Activated naive CD8-positive, alpha-beta T cell treated with anti-CD3 and anti-CD28 coated beads, Interleukin-2, amount 50 U/mL, for 24 hours (primary cell): Measurements from ENCODE around the gene ANK3.

Experiments used
- ATAC-seq: fragments of 150-1000 bp; cut with Tn5 transposase; one replicate; pipeline ENCODE4 v1.10.0; 2021
- DNase-seq: peaks from one replicate; pipeline ENCODE4 v3.0.0; 2021
- H3K27ac Mint-ChIP-seq: one replicate; pipeline ENCODE4 v1.8.0; 2021; ENCODE audit warnings: mild to moderate bottlenecking, mixed read lengths
- H3K27me3 Mint-ChIP-seq: one replicate; pipeline ENCODE4 v1.8.0; 2021; ENCODE audit warnings: mixed read lengths
- H3K36me3 Mint-ChIP-seq: one replicate; pipeline ENCODE4 v1.8.0; 2021; ENCODE audit warnings: low read depth, mixed read lengths
- H3K4me1 Mint-ChIP-seq: one replicate; pipeline ENCODE4 v1.8.0; 2021; ENCODE audit warnings: mixed read lengths
- H3K4me3 Mint-ChIP-seq: one replicate; pipeline ENCODE4 v1.8.0; 2021; ENCODE audit warnings: mild to moderate bottlenecking, moderate library complexity, mixed read lengths
- H3K9me3 Mint-ChIP-seq: one replicate; pipeline ENCODE4 v1.8.0; 2021; ENCODE audit warnings: mixed read lengths

ANK3 gene

DNA sequence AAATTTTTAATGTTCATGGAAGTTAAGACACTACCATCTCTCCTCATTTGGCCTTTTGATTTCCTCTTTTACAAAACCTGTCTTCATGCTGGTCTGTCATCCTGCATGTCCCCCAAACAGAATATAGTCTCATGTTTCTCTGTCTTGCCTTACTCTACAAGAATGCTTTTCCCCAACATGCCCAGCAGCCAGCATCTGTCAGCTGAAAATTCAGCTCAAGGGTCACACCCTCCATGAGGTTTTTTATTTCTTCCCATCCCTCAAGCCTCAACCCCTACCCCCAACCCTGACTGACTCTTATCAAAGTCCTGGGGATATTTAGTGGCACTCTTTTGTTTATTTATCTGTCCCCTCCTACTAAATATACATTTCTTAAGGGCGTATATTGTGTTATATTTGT, 202.0 kb downstream of the ANK3 start:
- DNase-seq = no peak
- ATAC-seq = no peak
- Mint-ChIP-seq H3K9me3 (no peaks in the 10 kb centered on the region), H3K27ac (no peak overlapping the region), H3K27me3 (peaks cover 13% of the 10 kb centered on the region), H3K4me3 (no peak overlapping the region), H3K4me1 (no peaks in the 10 kb centered on the region), H3K36me3 (no peaks in the 10 kb centered on the region)

GRCh38 chr10:60186315-60187071, 203.2 kb downstream of the ANK3 start:
- Mint-ChIP-seq H3K27me3 (peaks cover 13% of the 10 kb centered on the region), H3K9me3 (no peaks in the 10 kb centered on the region), H3K36me3 (no peaks in the 10 kb centered on the region), H3K4me3 (no peak overlapping the region), H3K4me1 (no peaks in the 10 kb centered on the region), H3K27ac (no peak overlapping the region)
- ATAC-seq (no peak), DNase-seq (no peak)

DNA sequence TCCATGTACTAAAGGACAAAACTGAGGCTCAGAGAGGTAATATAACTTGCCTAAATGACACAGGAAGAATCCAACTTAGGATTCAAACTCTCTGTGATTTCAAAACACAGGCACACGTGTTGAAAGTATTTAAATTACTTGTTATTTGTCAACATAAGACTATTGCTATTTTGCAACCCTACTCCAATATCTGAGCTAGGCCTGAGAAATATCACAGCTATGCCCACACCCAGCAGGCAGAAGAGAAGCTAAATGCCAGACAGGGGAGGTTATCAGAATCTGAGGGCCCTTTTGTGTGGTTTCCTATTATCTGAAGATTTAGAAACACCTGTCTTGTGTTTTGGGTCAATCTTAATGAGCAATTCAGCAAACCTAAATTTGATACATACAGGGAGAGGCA, 204.3 kb downstream of the ANK3 start:
- Mint-ChIP-seq H3K27ac (no peak overlapping the region), H3K4me1 (no peaks in the 10 kb centered on the region), H3K9me3 (no peaks in the 10 kb centered on the region), H3K36me3 (no peaks in the 10 kb centered on the region), H3K4me3 (no peak overlapping the region), H3K27me3 (peaks cover 5% of the 10 kb centered on the region)
- ATAC-seq (no peak), DNase-seq (no peak)

GRCh38 chr10:60182691-60183090, 207.0 kb downstream of the ANK3 start:
- no peaks in the 10 kb centered on the region for H3K36me3 Mint-ChIP-seq
- no peak for ATAC-seq
- H3K27ac Mint-ChIP-seq = no peak overlapping the region
- no peak for DNase-seq
- H3K27me3 Mint-ChIP-seq = no peaks in the 10 kb centered on the region
- H3K9me3 Mint-ChIP-seq = no peaks in the 10 kb centered on the region
- H3K4me1 Mint-ChIP-seq = no peaks in the 10 kb centered on the region
- H3K4me3 Mint-ChIP-seq = no peak overlapping the region

- no peak for ATAC-seq
- DNase-seq = no peak
- no peaks in the 10 kb centered on the region for H3K27me3 Mint-ChIP-seq
- no peak overlapping the region for H3K4me3 Mint-ChIP-seq
- H3K27ac Mint-ChIP-seq = no peak overlapping the region
- no peaks in the 10 kb centered on the region for H3K4me1 Mint-ChIP-seq
- no peaks in the 10 kb centered on the region for H3K36me3 Mint-ChIP-seq
- no peaks in the 10 kb centered on the region for H3K9me3 Mint-ChIP-seq
Observed at GRCh38 chr10:60176925-60177324, 212.8 kb downstream of the ANK3 start.

GRCh38 chr10:60175441-60175971, 214.2 kb downstream of the ANK3 start:
- H3K4me3 Mint-ChIP-seq = no peak overlapping the region
- no peaks in the 10 kb centered on the region for H3K4me1 Mint-ChIP-seq
- no peak for DNase-seq
- no peaks in the 10 kb centered on the region for H3K27me3 Mint-ChIP-seq
- H3K27ac Mint-ChIP-seq = no peak overlapping the region
- ATAC-seq = no peak
- H3K9me3 Mint-ChIP-seq = no peaks in the 10 kb centered on the region
- no peaks in the 10 kb centered on the region for H3K36me3 Mint-ChIP-seq

GRCh38 chr10:60172363-60172990, 217.2 kb downstream of the ANK3 start:
- H3K9me3 Mint-ChIP-seq = no peaks in the 10 kb centered on the region
- no peak for ATAC-seq
- no peak for DNase-seq
- no peaks in the 10 kb centered on the region for H3K36me3 Mint-ChIP-seq
- H3K27me3 Mint-ChIP-seq = no peaks in the 10 kb centered on the region
- H3K27ac Mint-ChIP-seq = no peak overlapping the region
- H3K4me3 Mint-ChIP-seq = no peak overlapping the region
- no peaks in the 10 kb centered on the region for H3K4me1 Mint-ChIP-seq

- no peak overlapping the region for H3K4me3 Mint-ChIP-seq
- no peaks in the 10 kb centered on the region for H3K36me3 Mint-ChIP-seq
- no peaks in the 10 kb centered on the region for H3K9me3 Mint-ChIP-seq
- no peak for ATAC-seq
- DNase-seq = no peak
- H3K27me3 Mint-ChIP-seq = no peaks in the 10 kb centered on the region
- H3K4me1 Mint-ChIP-seq = no peaks in the 10 kb centered on the region
- no peak overlapping the region for H3K27ac Mint-ChIP-seq
Observed at GRCh38 chr10:60171436-60172013, 218.2 kb downstream of the ANK3 start.

GRCh38 chr10:60170250-60170649, 219.4 kb downstream of the ANK3 start:
- Mint-ChIP-seq H3K27me3 (no peaks in the 10 kb centered on the region), H3K27ac (no peak overlapping the region), H3K4me1 (no peaks in the 10 kb centered on the region), H3K9me3 (no peaks in the 10 kb centered on the region), H3K36me3 (no peaks in the 10 kb centered on the region), H3K4me3 (no peak overlapping the region)
- DNase-seq = no peak
- no peak for ATAC-seq

DNA sequence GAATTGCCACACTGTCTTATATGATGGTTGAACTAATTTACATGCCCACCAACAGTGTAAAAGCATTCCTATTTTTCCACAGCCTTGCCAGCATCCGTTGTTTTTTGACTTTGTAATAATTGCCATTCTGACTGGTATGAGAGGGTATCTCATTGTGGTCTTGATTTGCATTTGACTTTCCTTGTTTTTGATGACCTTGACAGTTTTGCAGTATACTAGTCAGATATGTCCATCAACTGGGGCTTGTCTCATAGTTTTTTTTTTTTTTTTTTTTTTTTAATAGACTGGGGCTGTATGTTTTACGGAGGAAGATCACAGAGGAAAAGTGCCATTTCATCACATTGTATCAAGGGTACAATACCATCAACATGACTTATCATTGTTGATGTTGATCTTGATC, 220.6 kb downstream of the ANK3 start:
- DNase-seq = no peak
- H3K36me3 Mint-ChIP-seq = no peaks in the 10 kb centered on the region
- no peak for ATAC-seq
- H3K4me1 Mint-ChIP-seq = no peaks in the 10 kb centered on the region
- no peak overlapping the region for H3K4me3 Mint-ChIP-seq
- no peaks in the 10 kb centered on the region for H3K27me3 Mint-ChIP-seq
- H3K9me3 Mint-ChIP-seq = no peaks in the 10 kb centered on the region
- no peak overlapping the region for H3K27ac Mint-ChIP-seq

GRCh38 chr10:60167050-60167449, 222.6 kb downstream of the ANK3 start:
- Mint-ChIP-seq H3K27me3 (no peaks in the 10 kb centered on the region), H3K4me3 (no peak overlapping the region), H3K36me3 (no peaks in the 10 kb centered on the region), H3K4me1 (no peaks in the 10 kb centered on the region), H3K9me3 (no peaks in the 10 kb centered on the region), H3K27ac (no peak overlapping the region)
- no peak for ATAC-seq
- no peak for DNase-seq

- Mint-ChIP-seq H3K36me3 (no peaks in the 10 kb centered on the region), H3K9me3 (no peaks in the 10 kb centered on the region), H3K4me1 (no peaks in the 10 kb centered on the region), H3K4me3 (no peak overlapping the region), H3K27me3 (peaks cover 3% of the 10 kb centered on the region), H3K27ac (no peak overlapping the region)
- ATAC-seq (no peak), DNase-seq (no peak)
Observed at GRCh38 chr10:60163786-60164185, 225.9 kb downstream of the ANK3 start.

- H3K36me3 Mint-ChIP-seq = no peaks in the 10 kb centered on the region
- H3K27ac Mint-ChIP-seq = no peak overlapping the region
Observed at GRCh38 chr10:60162631-60163030, 227.0 kb downstream of the ANK3 start.

GRCh38 chr10:60155943-60156683, 233.6 kb downstream of the ANK3 start:
- no peaks in the 10 kb centered on the region for H3K4me1 Mint-ChIP-seq
- no peak for DNase-seq
- H3K27me3 Mint-ChIP-seq = peaks cover 4% of the 10 kb centered on the region
- ATAC-seq = no peak
- no peaks in the 10 kb centered on the region for H3K36me3 Mint-ChIP-seq
- H3K27ac Mint-ChIP-seq = no peak overlapping the region
- no peak overlapping the region for H3K4me3 Mint-ChIP-seq
- no peaks in the 10 kb centered on the region for H3K9me3 Mint-ChIP-seq

More at GRCh38 chr10:60162631-60163030, 227.0 kb downstream of the ANK3 start:
- Mint-ChIP-seq H3K4me3 (no peak overlapping the region), H3K4me1 (no peaks in the 10 kb centered on the region), H3K9me3 (no peaks in the 10 kb centered on the region), H3K27me3 (peaks cover 4% of the 10 kb centered on the region)
- DNase-seq (no peak), ATAC-seq (no peak)
